ENCODE data around the gene PRSS2.

Gene PRSS2

DNA sequence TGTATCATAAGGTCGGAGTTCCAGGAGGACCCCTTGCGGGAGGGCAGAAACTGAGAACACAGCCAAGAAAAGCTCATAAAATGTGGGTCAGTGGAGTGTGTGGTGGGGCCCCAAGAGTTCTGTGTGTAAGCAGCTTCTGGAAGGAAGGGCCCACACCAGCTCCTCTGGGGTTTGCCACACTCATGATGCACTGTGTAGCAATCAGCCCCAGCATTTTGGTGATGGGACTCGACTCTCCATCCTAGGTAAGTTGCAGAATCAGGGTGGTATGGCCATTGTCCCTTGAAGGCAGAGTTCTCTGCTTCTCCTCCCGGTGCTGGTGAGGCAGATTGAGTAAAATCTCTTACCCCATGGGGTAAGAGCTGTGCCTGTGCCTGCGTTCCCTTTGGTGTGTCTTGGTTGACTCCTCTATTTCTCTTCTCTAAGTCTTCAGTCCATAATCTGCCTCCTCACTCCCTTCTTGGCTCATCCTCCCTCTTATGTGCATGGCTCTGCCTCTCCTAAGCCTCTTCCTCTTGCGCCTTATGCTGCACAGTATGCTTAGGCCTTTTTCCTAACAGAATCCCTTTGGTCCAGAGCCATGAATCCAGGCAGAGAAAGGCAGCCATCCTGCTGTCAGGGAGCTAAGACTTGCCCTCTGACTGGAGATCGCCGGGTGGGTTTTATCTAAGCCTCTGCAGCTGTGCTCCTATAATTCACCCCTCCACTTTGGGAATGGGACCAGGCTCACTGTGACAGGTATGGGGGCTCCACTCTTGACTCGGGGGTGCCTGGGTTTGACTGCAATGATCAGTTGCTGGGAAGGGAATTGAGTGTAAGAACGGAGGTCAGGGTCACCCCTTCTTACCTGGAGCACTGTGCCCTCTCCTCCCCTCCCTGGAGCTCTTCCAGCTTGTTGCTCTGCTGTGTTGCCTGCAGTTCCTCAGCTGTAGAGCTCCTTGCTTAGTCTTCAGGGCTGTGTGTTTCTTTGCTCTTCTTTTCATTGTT lies 17.8 kb downstream of the PRSS2 start:
- DNase-seq: no peak

- no peak for DNase-seq
Observed at GRCh38 chr7:142789441-142789840, 18.7 kb downstream of the PRSS2 start.

DNA sequence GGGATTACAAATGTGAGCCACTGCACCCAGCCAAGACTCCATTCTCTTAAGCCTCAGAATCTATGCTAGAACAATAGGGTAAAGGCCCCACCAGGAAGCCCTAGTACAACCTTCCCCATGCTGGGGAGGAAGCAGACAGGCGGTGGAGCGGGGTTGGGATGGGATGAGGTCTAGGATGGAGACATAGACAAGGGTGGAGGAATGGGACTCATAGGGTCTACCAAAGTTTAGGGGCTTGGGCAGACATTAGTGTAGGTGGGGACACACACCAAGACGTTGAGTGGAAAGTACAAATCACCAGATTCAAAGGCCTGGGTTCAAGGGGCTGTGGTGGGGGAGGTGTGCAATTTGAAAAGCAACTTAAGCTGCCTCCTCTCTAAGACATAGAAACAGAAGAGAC lies 19.3 kb downstream of the PRSS2 start:
- DNase-seq: no peak

DNA sequence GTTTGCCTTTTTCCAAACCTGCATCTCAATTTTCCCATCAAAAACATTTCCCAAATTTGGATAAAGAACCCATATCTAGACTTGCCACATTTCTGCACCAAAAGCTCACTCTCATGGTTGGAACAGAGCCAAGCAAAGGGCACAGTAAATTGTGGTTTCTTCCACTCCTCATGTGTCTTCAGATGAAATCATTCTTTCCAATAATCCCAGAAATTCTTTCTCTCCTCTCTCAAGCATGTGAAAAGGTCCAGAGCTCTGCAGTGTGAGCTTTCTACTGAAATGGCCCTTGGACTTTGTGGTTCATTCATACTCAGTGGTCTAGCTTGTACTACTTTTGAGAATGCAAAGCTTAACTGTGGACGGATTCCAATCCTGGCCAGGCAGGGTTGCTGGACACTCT lies 19.8 kb downstream of the PRSS2 start:
- DNase-seq: no peak

GRCh38 chr7:142791502-142791901 lies 20.7 kb downstream of the PRSS2 start:
- DNase-seq: no peak

DNA sequence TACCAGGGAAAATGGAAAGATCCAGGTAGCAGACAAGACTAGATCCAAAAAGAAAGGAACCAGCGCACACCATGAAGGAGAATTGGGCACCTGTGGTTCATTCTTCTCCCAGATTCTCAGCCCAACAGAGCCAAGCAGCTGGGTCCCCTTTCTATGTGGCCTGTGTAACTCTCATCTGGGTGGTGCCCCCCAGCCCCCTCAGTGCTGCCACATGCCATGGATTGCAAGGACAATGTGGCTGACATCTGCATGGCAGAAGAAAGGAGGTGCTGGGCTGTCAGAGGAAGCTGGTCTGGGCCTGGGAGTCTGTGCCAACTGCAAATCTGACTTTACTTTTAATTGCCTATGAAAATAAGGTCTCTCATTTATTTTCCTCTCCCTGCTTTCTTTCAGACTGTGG lies 21.4 kb downstream of the PRSS2 start:
- DNase-seq: no peak

- no peak for DNase-seq
Observed at GRCh38 chr7:142792593-142792992, 21.8 kb downstream of the PRSS2 start.

DNA sequence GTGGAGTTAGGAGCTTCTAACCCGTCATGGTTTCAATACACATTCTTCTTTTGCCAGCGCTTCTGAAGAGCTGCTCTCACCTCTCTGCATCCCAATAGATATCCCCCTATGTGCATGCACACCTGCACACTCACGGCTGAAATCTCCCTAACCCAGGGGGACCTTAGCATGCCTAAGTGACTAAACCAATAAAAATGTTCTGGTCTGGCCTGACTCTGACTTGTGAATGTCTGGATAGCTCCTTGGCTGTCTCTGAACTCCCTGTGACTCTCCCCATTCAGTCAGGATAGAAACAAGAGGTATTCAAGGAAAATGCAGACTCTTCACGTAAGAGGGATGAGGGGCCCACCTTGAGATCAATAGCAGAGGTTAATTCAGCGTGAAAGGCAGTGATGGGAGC lies 22.4 kb downstream of the PRSS2 start:
- DNase-seq: no peak

DNA sequence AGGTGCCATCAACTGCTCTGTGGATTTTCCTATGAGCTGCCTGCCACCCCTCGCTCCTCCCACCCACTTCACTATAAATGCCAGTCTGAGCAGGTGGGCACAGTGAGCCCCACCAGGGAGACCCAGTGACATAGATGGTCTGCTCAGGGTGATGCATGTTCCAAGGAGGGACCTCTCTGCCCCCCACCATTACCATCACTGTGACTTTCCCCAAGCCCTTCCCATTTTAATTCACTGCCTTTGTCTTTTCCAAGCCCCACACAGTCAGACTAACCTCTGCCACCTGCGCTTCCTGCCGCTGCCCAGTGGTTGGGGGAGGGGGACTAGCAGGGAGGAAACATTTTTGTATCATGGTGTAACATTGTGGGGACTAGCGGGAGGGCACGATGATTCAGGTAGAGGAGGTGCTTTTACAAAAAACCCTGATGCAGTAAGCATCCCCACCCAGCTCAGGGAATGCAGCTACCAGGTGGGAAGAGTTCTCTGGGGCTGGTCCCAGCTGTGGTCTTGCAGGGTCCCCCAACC lies 24.6 kb downstream of the PRSS2 start:
- peak in 3 of 4 experiments; percentile 12 to 64 (median 29) for DNase-seq

GRCh38 chr7:142796001-142796500 lies 25.3 kb downstream of the PRSS2 start:
- DNase-seq: no peak

DNA sequence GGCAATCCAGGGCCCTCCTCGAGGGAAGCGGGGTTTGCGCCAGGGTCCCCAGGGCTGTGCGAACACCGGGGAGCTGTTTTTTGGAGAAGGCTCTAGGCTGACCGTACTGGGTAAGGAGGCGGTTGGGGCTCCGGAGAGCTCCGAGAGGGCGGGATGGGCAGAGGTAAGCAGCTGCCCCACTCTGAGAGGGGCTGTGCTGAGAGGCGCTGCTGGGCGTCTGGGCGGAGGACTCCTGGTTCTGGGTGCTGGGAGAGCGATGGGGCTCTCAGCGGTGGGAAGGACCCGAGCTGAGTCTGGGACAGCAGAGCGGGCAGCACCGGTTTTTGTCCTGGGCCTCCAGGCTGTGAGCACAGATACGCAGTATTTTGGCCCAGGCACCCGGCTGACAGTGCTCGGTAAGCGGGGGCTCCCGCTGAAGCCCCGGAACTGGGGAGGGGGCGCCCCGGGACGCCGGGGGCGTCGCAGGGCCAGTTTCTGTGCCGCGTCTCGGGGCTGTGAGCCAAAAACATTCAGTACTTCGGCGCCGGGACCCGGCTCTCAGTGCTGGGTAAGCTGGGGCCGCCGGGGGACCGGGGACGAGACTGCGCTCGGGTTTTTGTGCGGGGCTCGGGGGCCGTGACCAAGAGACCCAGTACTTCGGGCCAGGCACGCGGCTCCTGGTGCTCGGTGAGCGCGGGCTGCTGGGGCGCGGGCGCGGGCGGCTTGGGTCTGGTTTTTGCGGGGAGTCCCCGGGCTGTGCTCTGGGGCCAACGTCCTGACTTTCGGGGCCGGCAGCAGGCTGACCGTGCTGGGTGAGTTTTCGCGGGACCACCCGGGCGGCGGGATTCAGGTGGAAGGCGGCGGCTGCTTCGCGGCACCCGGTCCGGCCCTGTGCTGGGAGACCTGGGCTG lies 26.0 kb downstream of the PRSS2 start:
- peak in 2 of 4 experiments; percentile 23 to 27 for DNase-seq

GRCh38 chr7:142797391-142798377 lies 26.9 kb downstream of the PRSS2 start:
- peak in 1 of 4 experiments; percentile 15 for DNase-seq

- no peak for DNase-seq
Observed at GRCh38 chr7:142798451-142799436, 28.0 kb downstream of the PRSS2 start.

DNA sequence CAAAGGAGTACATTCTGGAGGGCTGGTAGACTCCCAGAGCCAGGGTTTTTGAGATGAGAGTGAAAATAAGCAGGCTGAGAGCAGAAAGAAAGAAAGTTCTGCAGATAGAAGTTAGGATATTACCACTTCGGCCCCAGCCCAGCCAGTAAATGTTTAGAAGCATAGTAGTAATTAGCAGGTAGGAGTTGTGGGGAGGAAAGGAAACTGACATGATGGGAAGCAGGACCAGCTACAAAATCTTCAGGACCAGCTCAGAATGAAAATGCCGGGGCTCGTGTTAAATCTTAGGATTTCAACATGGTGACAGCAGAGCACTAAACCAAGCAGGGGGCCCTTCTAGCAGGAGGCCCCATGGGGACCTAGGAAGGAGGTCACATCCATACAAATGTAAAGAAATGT lies 28.7 kb downstream of the PRSS2 start:
- DNase-seq: no peak

DNA sequence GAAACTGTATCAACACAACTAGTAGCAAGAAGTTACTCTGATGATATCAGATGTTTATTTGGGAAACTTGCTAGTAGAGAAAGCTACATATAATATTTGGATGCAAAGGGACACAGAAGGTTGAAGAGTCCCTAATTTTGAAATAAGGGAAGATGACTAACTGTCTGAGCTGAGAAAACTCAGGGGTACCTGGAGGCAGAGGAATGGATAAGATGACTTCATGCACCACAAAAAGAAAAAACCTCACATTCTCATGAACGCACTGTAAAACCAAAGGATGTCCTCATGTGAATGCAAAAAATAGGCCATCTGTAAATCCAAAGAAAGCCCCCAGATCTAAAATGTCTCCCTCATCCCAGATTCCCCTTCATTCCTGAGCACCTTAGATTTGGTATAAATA lies 29.3 kb downstream of the PRSS2 start:
- no peak for DNase-seq

- DNase-seq: no peak
Observed at GRCh38 chr7:142800699-142801260, 30.0 kb downstream of the PRSS2 start.

DNA sequence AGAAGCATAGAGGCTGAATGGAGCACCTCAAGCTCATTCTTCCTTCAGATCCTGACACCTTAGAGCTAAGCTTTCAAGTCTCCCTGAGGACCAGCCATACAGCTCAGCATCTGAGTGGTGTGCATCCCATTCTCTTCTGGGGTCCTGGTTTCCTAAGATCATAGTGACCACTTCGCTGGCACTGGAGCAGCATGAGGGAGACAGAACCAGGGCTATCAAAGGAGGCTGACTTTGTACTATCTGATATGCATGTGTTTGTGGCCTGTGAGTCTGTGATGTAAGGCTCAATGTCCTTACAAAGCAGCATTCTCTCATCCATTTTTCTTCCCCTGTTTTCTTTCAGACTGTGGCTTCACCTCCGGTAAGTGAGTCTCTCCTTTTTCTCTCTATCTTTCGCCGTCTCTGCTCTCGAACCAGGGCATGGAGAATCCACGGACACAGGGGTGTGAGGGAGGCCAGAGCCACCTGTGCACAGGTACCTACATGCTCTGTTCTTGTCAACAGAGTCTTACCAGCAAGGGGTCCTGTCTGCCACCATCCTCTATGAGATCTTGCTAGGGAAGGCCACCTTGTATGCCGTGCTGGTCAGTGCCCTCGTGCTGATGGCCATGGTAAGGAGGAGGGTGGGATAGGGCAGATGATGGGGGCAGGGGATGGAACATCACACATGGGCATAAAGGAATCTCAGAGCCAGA lies 31.0 kb downstream of the PRSS2 start:
- DNase-seq: no peak

GRCh38 chr7:142802301-142802700 lies 31.5 kb downstream of the PRSS2 start:
- DNase-seq: no peak

DNA sequence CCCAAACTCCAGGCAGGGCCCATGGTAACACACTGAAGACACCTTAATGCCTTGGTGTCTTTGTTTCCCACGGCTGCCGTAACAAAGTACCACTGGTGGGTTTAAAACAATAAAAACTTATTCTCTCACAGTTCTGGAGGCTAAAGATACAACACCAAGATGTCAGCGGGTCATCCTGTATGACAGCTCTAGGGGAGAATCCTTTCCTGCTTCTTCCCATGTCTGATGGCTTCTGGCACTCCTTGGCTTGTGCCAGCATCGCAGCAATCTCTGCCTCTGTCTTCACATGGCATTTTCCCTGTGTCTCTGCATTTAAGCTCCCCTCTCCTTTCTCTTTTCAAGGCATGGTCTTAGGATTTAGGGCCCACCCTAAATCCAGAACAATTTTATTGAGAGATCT lies 33.1 kb downstream of the PRSS2 start:
- no peak for DNase-seq

Data from activated CD4-positive, CD25-positive, alpha-beta regulatory T cell (primary cell).